ENCODE data around the gene MLH1.
A peak's percentile ranks its signal among the peaks of the same experiment; 100 is the strongest.

MLH1 gene

DNA sequence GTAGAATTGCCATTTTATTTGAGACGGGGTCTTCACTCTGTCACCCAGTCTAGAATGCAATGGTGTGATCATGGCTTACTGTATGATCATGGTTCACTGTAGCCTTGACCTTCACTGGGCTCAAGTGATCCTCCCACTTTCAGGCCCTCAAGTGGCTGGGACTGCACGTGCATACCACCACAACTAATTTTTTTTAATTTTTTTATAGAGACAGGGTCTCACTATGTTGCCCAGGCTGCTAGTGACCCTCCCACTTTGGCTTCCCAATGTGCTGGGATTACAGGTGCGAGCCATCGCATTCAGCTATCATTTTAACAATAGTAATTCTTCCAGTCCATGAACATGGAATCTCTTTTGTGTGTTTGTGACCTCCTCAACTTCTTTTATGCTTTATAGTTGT, 12.3 kb upstream of the MLH1 start:
- DNase-seq (no peak), ATAC-seq (no peak)

DNA sequence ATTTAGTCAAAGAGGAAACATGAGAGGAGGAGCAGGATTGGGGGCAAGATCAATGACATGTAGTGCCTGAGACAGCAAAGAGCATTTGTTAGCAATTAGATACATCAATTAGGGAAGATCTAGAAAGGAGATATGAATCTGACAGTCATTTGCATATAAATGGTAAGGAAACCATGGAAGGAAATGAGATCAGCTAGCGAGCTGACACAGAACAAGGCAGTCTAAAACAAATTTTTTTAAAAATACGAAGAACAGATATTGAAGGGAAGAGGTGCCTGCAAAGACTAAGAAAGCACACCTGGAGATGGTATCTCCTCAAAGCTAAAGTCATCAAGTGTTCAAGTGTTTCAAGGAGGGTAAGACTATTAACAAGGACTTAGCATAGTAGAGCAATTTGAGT, 5.0 kb upstream of the MLH1 start:
- ATAC-seq (no peak), DNase-seq (no peak)

DNA sequence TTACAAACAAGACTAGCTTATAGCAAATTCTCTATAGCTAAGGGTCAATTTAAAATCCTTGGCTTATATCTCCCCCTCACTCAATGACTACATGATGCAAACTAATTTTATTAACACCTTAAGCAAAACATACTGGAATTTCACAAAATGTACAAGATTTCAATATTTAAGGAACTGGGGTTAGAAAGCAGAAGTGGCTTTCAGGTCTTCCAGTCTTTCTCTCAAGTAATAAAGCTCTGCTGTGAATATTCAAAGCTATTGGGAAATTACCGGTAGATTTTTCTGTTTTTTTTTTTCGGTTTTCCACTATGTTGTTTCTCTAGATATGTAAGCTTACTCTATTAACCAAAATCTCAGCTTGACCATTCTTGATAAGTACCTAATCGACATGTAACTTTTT, 4.3 kb upstream of the MLH1 start:
- DNase-seq (no peak), ATAC-seq (no peak)

DNA sequence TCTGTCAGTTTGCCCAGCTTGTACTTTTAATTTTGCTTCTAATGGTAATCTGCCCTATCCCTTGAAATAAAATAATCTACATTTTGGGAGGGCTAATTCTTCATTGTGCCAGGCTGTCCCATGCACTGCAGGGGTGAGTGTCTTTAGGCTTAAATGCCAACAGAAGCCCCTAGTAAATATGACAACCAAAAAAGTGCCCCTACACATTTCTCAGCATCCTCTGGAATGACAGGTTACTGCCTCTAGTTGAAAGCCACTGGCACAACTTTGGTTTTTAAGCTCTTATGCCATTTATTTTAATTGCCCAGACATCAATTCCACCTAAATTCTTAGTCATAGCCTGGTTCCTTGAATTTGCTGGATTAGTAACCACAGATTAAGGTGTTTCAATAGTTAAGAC, 3.8 kb upstream of the MLH1 start:
- ATAC-seq (no peak), DNase-seq (no peak)

DNA sequence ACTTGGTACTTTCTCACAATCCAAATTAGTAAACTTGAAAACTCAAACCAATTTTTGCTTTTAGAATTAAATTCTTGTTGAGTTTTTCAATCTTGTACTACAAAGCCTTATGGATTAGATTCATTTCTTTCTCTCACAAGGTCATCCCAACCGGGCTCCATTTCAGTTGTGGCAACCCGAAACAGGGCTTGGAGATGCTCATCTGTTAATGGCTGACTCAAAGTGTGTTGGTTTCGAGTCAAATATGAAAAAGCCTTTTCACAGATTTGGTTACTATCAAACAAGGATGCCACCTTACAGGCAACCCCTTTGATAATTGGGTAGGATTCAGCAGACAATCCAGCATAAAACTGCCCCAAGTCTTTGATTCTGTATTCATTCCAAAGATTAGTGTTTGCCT, 2.2 kb upstream of the MLH1 start:
- ATAC-seq (no peak), DNase-seq (peak; percentile 25)

DNA sequence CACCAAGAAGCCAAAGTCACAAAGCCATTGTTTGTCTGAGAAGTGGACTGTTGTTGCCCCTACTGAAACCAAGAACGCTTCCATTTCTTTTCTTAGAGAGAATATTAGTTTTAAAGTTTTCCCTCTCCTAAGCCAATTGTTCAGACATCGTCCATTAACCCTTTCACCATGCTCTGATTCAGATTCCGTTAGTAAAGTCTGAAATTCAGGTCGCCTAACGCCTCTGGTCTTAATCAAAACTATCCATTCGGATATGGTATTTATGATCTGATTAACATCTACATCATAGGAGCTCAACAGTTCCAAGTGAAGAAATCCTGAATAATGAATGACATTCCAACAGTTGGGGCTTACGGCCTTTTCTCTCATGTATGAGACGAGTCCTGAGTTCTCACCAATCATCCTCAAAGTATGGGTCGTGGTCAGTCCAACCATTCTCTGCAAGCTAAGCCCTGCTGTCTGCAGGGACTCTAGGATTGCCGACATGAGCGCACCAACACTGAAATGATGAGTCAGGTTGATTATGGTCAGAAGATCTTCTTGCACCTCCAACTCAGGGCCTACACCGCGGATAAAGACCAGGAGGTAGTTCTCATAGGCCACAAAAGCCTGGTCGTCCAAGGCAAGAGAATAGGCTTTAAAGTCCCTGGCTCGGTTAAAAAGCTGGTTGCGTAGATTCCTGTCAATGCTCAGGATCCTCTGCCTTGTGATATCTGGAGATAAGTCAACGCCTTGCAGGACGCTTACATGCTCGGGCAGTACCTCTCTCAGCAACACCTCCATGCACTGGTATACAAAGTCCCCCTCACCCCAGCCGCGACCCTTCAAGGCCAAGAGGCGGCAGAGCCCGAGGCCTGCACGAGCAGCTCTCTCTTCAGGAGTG, 1.2 kb upstream of the MLH1 start:
- ATAC-seq, result no peak
- peak; percentile 29 for DNase-seq

DNA sequence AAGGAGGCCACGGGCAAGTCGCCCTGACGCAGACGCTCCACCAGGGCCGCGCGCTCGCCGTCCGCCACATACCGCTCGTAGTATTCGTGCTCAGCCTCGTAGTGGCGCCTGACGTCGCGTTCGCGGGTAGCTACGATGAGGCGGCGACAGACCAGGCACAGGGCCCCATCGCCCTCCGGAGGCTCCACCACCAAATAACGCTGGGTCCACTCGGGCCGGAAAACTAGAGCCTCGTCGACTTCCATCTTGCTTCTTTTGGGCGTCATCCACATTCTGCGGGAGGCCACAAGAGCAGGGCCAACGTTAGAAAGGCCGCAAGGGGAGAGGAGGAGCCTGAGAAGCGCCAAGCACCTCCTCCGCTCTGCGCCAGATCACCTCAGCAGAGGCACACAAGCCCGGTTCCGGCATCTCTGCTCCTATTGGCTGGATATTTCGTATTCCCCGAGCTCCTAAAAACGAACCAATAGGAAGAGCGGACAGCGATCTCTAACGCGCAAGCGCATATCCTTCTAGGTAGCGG, 452 bp upstream of the MLH1 start, which contains the start of gene EPM2AIP1:
Gene EPM2AIP1 (minus strand): TSS at position 326 of the 520 bp plus-strand sequence. CDS start 54 bp downstream, at position 272.
- peak; percentile 94 for ATAC-seq
- no peak for DNase-seq

DNA sequence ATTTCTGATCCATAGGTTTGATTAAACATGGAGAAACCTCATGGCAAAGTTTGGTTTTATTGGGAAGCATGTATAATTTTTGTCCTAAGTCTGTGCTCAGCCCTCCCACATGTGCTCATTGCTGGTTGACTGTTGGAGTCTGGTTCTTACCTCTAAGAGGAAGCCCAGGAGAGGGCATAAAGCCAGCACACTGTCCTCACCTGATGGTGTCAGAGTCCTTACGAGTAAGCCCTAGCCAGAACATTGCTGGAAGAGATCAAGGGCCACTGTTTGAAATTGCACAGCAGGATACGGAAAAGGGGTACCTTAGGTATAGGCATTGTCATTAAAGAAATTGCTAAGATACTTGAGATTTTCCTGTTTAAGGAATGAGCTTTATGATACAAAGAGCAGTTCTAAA, 21.3 kb downstream of the MLH1 start:
- ATAC-seq, result no peak

DNA sequence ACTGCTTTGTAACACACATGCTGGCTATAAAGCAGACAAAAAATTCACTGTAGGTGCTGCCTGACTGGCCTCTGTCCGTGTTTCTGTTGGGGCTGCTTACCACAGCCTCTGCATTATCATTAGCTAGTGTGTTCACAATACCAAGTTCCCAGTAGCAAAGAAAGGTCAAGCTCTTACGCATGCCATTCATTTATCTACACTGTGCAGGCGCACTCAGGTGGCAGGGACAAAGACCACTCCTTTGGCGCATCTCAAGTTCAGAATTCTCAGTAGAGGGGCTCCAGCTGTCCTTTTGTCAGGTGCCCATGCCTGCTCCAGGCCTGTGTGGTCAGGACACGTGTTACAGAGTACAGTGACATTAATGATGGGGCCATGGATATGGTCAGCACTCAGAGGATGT, 22.3 kb downstream of the MLH1 start:
- DNase-seq (no peak), ATAC-seq (no peak)

More for the DNA sequence above, 21.3 kb downstream of the MLH1 start:
- DNase-seq, result no peak

DNA sequence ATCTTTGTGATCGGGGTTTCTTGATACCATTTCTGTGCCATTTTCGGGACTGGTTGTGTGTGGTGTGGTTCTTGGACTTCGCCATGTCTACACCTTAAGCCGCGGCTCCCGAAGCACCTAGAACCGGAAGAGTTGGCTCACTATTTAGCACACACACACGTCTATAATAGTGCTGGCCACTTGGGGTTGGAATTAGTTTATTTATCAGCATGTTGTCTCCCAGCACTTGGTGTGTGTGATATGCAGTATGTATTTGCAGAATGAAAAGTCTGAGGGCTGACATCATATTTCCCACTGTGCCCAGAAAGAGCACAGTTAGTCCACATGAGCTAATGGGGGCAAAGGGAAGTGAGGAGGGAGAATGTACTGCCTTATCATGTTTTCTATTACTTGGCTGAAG, 23.6 kb downstream of the MLH1 start:
- DNase-seq (no peak), ATAC-seq (no peak)

DNA sequence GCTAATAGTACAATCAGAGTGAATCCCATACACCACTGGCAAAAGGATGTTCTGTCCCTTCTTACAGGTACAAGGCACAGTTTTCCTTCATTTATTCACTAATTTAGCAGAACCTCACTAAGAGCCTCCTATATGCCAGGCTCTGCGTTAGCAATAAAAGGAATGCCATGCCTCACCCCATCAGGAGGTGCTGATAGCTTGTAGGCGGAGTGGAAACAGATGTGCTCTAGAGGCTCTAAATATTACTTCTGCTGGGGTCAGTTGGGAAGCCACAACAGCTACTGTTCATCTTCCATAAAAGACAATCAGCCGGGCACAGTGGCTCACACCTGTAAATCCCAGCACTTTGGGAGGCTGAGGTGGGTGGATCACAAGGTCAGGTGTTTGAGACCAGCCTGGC, 24.4 kb downstream of the MLH1 start:
- DNase-seq (no peak), ATAC-seq (no peak)

DNA sequence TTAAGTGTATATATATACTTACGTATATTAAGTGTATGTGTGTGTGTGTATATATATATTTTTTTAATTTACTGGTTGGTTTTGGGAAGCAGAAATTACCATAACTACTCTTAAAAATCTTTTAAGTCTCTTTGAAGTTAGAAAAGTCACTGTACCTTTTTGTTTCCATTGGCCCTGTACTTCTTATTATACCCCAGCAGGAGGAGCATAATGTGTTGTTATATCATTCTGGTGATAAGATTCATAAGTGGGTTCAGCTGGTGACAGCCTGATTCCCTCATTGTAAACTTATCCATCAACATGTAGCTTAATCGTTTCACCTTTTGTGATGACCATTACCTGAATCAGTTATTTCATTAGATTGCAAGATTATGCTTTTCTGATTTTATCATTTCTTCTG, 30.8 kb downstream of the MLH1 start:
- ATAC-seq (no peak), DNase-seq (no peak)

DNA sequence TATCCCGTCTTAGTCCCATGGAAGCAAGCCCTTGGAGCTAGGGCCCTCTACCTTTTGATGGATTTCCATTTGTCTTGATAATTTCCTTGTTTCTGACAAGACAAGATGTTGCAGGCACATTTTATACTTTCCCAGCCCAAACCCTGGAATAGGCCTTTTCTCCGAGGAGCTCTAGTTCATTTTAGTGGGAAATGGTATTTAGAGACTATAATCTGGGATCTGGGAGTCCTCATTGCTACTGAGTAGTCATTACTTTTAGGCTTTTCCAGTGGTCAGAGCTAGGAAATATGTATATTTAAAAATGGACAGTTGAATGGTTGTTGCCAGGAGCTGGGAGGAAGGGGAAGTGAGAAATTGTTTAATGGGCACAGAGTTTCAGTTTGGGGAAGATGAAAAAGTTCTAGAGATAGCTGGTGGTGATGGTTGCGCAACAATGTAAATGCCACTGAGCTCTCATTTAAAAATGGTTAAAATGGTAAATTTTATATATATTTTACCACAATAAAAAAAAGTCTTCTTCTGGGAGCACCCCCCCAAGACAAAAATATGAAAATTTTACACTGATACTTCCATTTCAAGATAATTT, 31.6 kb downstream of the MLH1 start:
- ATAC-seq (no peak), DNase-seq (no peak)

DNA sequence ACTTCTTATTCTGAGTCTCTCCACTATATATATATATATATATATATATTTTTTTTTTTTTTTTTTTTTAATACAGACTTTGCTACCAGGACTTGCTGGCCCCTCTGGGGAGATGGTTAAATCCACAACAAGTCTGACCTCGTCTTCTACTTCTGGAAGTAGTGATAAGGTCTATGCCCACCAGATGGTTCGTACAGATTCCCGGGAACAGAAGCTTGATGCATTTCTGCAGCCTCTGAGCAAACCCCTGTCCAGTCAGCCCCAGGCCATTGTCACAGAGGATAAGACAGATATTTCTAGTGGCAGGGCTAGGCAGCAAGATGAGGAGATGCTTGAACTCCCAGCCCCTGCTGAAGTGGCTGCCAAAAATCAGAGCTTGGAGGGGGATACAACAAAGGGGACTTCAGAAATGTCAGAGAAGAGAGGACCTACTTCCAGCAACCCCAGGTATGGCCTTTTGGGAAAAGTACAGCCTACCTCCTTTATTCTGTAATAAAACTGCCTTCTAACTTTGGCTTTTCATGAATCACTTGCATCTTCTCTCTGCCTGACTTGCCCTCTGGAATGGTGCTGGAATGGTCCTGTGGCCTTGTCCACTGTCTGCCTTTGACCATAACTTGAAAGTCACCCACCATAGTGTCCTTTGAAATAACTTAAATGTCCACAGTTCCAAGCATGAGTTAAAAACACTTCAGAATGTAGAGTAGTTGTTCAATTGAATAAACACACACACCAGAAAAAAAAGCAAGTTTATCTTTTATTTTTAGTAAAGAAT, 32.4 kb downstream of the MLH1 start:
- ATAC-seq (no peak), DNase-seq (no peak)

DNA sequence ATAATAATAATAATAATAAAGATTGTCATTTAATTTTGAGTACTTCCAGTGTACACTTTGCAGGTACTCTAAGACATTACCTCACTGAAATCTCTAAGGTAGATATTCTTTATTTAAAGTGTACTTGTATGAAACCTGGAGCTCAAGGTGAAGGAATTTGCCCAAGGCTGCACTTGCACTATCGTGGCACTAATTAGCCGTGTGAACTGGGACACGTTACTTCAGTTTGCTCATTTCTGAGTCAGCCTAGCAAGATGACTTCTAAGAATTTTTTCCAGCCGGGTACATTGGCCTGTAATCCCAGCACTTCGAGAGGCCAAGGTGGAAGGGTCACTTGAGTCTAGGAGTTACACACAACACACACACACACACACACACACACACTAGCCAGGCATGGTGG, 33.5 kb downstream of the MLH1 start:
- DNase-seq (no peak), ATAC-seq (no peak)

DNA sequence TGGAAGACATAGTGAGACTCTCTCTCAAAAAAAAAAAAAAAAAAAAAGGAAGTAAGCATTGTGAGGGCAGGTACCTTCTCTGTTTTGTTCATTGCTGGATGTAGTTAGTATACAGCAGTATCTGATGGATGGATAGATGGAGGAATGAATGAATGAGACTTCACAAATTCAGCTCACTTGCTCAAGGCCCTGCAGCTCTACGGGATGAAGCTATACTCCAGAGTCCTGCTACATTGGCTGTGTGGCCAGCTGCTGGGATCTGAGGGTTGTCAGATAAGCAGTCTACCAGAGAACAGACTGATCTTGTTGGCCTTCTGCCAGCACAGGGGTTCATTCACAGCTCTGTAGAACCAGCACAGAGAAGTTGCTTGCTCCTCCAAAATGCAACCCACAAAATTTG, 35.0 kb downstream of the MLH1 start:
- ATAC-seq, result no peak
- no peak for DNase-seq

DNA sequence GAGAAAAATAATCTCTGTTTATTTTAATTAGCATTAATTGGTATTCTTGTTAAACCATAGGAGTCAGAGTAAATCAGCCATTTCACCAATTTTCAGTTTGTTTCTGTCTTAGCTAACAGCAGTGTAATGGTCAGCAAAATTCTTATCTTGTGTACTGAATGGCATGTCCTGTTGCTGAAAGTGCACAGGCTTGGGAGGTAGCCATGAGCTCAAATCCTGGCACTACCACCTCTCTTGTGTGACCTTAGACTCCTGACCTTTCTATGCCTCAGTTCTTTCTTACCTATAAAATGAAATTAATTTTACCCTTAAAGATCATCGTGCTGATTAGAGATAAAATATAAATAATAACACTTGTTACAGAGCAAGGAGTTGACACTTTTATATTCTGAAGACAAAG, 35.8 kb downstream of the MLH1 start:
- no peak for DNase-seq
- no peak for ATAC-seq

DNA sequence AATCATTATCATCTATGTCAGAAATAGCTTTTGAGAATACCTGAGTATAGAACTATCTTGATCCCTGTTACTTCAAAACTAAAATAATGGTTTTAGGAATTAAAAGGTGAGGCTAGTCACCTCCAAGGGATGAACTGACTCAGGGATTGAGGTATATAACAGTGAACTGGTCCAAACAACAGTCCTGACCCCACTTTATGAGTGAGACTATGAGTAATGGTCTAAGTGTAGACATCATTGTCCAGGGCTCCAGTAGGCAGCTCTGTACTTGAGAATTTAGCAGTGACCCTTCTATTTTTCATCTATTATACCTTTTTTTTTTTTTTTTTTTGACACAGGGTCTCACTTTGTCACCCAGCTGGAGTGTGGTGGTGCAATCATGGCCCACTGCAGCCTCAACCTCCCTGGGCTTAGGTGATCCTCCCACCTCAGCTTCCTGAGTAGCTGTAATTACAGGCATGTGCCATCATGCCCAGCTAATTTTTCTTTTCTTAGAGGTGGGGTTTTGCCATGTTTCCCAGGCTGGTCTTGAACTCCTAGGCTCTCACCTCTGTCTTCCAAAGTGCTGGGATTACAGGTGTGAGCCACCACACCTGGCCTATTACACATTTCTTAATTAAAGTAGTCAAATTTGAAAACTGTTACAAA, 36.3 kb downstream of the MLH1 start:
- DNase-seq (no peak), ATAC-seq (no peak)

DNA sequence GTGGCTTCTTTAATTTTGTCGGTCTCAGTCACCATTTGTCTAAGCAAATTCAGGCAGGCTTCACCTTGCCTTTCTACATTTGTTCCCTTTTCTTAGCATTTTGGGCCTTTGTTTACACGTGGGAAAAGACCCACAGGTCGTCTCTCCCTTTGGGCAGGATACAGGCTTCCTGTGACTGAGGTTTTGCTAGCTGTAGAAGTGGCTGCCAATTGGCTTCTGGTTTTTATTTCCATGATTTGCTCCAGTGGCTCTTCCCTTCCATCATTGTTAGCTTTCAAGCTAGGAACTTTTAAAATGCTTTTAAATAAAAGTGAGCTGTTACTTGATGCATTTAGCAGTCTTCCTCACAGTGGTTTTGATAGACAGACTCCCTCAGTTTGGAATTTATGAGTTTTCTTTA, 37.3 kb downstream of the MLH1 start:
- no peak for DNase-seq
- no peak for ATAC-seq

DNA sequence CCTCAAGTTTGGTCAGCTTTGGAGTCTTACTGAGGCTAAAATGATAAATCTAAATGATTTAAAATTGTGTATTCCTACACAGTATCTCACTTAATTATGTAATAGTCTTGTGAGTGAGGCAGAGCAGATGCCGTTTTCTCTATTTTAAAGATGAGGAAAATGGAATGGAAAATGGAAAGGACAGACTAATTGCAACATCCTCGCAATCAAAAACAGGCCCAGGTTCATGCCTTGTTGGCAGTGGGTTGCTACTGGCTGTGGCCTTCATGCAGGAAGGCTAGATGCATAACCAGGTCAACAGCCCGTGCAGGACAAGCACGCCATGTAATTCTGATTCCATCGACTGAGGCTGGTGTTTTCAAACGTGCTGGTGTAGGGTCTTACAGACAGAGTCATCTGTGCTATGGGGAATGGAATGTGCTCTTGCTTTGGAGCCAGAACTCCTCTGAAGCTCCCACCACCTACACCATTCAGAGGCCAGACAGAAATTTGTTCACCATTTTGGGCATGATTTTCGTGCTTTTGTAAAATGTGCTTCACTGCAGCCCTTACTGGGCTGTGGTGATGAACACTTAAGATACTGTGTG, 37.9 kb downstream of the MLH1 start:
- DNase-seq (no peak), ATAC-seq (no peak)

DNA sequence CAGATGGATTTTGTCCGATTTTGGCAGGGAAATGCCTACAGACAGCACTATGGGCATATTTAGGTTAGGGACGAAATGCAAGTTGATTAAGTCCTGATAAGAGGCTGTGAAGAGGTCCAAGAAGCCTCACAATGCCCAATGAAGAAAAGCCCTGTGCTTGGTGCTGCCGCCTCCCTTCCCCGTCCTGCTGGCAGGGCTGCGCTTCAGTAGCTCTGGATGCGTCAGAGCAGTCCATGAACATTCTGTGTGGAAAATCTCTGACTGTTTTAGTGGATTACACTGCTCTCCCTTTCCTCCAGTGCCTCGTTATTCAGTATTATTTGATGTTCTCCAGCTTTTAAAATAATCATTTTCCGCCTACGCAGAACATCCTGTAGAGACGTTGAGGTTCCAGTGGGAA, 39.6 kb downstream of the MLH1 start:
- ATAC-seq (no peak), DNase-seq (no peak)

DNA sequence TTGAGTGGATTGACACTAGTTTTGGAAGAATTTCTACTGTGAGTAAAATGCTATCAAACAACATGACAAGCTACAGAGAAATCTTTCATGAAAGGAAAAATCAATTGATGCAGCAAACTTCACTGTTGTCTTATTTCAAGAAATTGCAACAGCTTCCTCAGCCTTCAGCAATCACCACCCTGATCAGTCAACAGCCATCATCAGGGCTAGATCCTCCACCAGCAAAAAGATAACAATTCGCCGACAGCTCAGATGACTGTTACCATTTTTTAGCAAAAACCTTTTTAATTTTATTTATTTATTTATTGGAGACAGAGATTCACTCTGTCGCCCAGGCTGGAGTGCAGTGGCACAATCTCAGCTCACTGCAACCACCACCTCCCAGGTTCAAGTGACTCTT, 44.0 kb downstream of the MLH1 start:
- ATAC-seq (no peak), DNase-seq (no peak)
